HepG2 (cell line): ENCODE measurements around the gene CREBBP. TPM values are rescaled to one million over a fixed set of nuclear protein-coding genes. Genes with fewer than 3 reads are reported as not detected.
A peak's percentile ranks its signal among the peaks of the same experiment; 100 is the strongest.

Experiments used
- ARNTL ChIP-seq: sonication (generic); formaldehyde crosslinking; IDR thresholded peaks from 2 replicates; pipeline ENCODE4 v1.4.0; 2020; ENCODE audit warnings: mild to moderate bottlenecking, missing genetic modification reagents
- BRCA1 ChIP-seq: sonication (generic); formaldehyde crosslinking; IDR thresholded peaks from 2 replicates; pipeline ENCODE4 v1.4.0; 2020; ENCODE audit warnings: missing genetic modification reagents
- CERS6 ChIP-seq: sonication (generic); formaldehyde crosslinking; IDR thresholded peaks from 2 replicates; pipeline ENCODE4 v1.5.0; 2020; ENCODE audit warnings: missing genetic modification reagents
- E2F1 ChIP-seq: sonication (generic); formaldehyde crosslinking; IDR thresholded peaks from 2 replicates; pipeline ENCODE4 v1.5.0; 2020; ENCODE audit warnings: missing genetic modification reagents
- JUN ChIP-seq: sonication (generic); formaldehyde crosslinking; IDR thresholded peaks from 2 replicates; pipeline ENCODE4 v1.4.0; 2020; ENCODE audit warnings: mild to moderate bottlenecking, missing genetic modification reagents
- SMAD1 ChIP-seq: sonication (generic); formaldehyde crosslinking; IDR thresholded peaks from 2 replicates; pipeline ENCODE4 v1.4.0; 2020; ENCODE audit warnings: missing genetic modification reagents, low read depth, mild to moderate bottlenecking, borderline replicate concordance
- SNAPC4 ChIP-seq: sonication (generic); formaldehyde crosslinking; IDR thresholded peaks from 2 replicates; pipeline ENCODE4 v1.4.0; 2020; ENCODE audit warnings: mild to moderate bottlenecking, missing genetic modification reagents
- SNRNP70 ChIP-seq: fragments of 200-400 bp; formaldehyde crosslinking; IDR thresholded peaks from 2 replicates; pipeline ENCODE4 v1.6.1; 2017; ENCODE audit warnings: mild to moderate bottlenecking, low read depth, low read length, moderate library complexity
- SOX6 ChIP-seq, 2 experiments: fragments of 450-650 bp in 1 of 2; sonication (generic) in 1 of 2; formaldehyde crosslinking in 1 of 2; IDR thresholded peaks; 2 replicates each; pipeline versions ENCODE4 v1.4.0 to v1.6.1; 2017 to 2020; ENCODE audit warnings: antibody characterized with exemption in 1 of 2, mild to moderate bottlenecking in 1 of 2, missing genetic modification reagents in 1 of 2
- TOPORS ChIP-seq: sonication (generic); formaldehyde crosslinking; IDR thresholded peaks from 2 replicates; pipeline ENCODE4 v1.8.0; 2023; ENCODE audit warnings: mild to moderate bottlenecking, missing genetic modification reagents
- ZFX ChIP-seq: sonication (generic); formaldehyde crosslinking; IDR thresholded peaks from 2 replicates; pipeline ENCODE4 v1.4.0; 2020; ENCODE audit warnings: mild to moderate bottlenecking, low read depth, missing genetic modification reagents, moderate library complexity
- ZKSCAN8 ChIP-seq: IDR thresholded peaks from 2 replicates; pipeline ENCODE4 v1.6.1; 2016; ENCODE audit warnings: borderline replicate concordance, missing genetic modification reagents, missing compliant biosample characterization
- ZMAT5 ChIP-seq: sonication (generic); formaldehyde crosslinking; IDR thresholded peaks from 2 replicates; pipeline ENCODE4 v1.5.0; 2020; ENCODE audit warnings: mild to moderate bottlenecking, low read depth, missing genetic modification reagents, borderline replicate concordance
- ZNF230 ChIP-seq: sonication (generic); formaldehyde crosslinking; IDR thresholded peaks from 2 replicates; pipeline ENCODE4 v1.4.0; 2020; ENCODE audit warnings: mild to moderate bottlenecking, missing genetic modification reagents
- ZNF282 ChIP-seq: fragments of 450-650 bp; IDR thresholded peaks from 2 replicates; pipeline ENCODE4 v1.6.1; 2018; ENCODE audit not compliant: partially characterized antibody
- ZNF563 ChIP-seq: sonication (generic); formaldehyde crosslinking; IDR thresholded peaks from 2 replicates; pipeline ENCODE4 v1.8.0; 2022; ENCODE audit warnings: mild to moderate bottlenecking, moderate library complexity, missing genetic modification reagents
- ZNF619 ChIP-seq: sonication (generic); formaldehyde crosslinking; IDR thresholded peaks from 2 replicates; pipeline ENCODE4 v1.4.0; 2020; ENCODE audit warnings: mild to moderate bottlenecking, missing genetic modification reagents
- ZNF780A ChIP-seq: sonication (generic); formaldehyde crosslinking; IDR thresholded peaks from 2 replicates; pipeline ENCODE4 v1.8.0; 2022; ENCODE audit warnings: mild to moderate bottlenecking, missing genetic modification reagents, moderate library complexity
- polyA plus RNA-seq, 8 experiments: library from polyadenylated mRNA; depleted of rRNA in 3 of 8; stranded (reverse) in 7 of 8; unstranded in 1 of 8; fragments of >200 nt; fragmentation: Illumina TruSeq in 4 of 8; extraction: Trizol in 4 of 8; gene quantifications; 2 replicates each; pipeline versions ENCODE4 v1.2.1 to v1.2.3, GENCODE V29; 2011 to 2016; ENCODE audit warnings: low read depth in 4 of 8, missing spikeins in 1 of 8, mixed read lengths in 1 of 8; ENCODE audit not compliant: insufficient read depth in 1 of 8
- total RNA-seq, 5 experiments: library from RNA; depleted of rRNA; stranded (reverse); fragments of >200 nt; fragmentation: Illumina TruSeq; extraction: Trizol; gene quantifications; 2 replicates each; pipeline ENCODE4 v1.2.3, GENCODE V29; 2016; ENCODE audit warnings: low read depth in 1 of 5

CREBBP gene
- total and polyA plus RNA-seq, 2 of the 13 experiments (the other 11 are each of a cell fraction or from before 2014, with no cell fraction given), result 5.3 to 10.4 TPM

- TF ChIP-seq ZFX (CRISPR knock-in tag), result peak; percentile 84
- TF ChIP-seq ZNF563, result peak; percentile 80
- no peak for TF ChIP-seq SOX6 (IDR thresholded peaks at IDR 0.05)
- TF ChIP-seq SOX6 (CRISPR knock-in tag; IDR thresholded peaks at IDR 0.05), result no peak
- no peak for TF ChIP-seq BRCA1 (CRISPR knock-in tag)
- 0 out of 2 replicates have a peak, but pooled peaks have one; percentile 13 for TF ChIP-seq E2F1
- TF ChIP-seq SNAPC4 (CRISPR knock-in tag), result no peak
- TF ChIP-seq JUN (CRISPR knock-in tag), result 0 out of 2 replicates have a peak, but pooled peaks have one; percentile 14
- no peak for TF ChIP-seq ZNF780A (CRISPR knock-in tag)
- TF ChIP-seq SMAD1 (CRISPR knock-in tag), result peak; percentile 46; the same call in 1 of the 2 replicates
- TF ChIP-seq CERS6 (CRISPR knock-in tag), result no peak
- no peak for TF ChIP-seq SNRNP70
- peak; percentile 66 for TF ChIP-seq ARNTL
- TF ChIP-seq ZNF282, result no peak
- TF ChIP-seq ZMAT5, result no peak
- TF ChIP-seq ZKSCAN8 (CRISPR knock-in tag), result no peak
- TF ChIP-seq ZNF230 (CRISPR knock-in tag), result no peak; the same call in 1 of the 2 replicates
- peak; percentile 63; the same call in 1 of the 2 replicates for TF ChIP-seq TOPORS (CRISPR knock-in tag)
- TF ChIP-seq ZNF619 (CRISPR knock-in tag), result no peak
These were observed 163.1 kb downstream of the CREBBP start, which contains the start of gene TRAP1 (continued) for GRCh38 chr16:3717235-3718018.
